Mucosa of stomach (tissue), 1 donor: Measurements from ENCODE around the gene CCNK.

Source experiments
- H3K27me3 ChIP-seq: one replicate; pipeline ENCODE4 v1.7.0; 2013; ENCODE audit warnings: mild to moderate bottlenecking, low read length; ENCODE audit not compliant: control insufficient read depth, insufficient read depth
- H3K36me3 ChIP-seq: one replicate; pipeline ENCODE4 v1.7.0; 2013; ENCODE audit warnings: low read length; ENCODE audit not compliant: control insufficient read depth, insufficient read depth
- H3K4me1 ChIP-seq: one replicate; pipeline ENCODE4 v1.7.0; 2013; ENCODE audit warnings: mild to moderate bottlenecking, low read length; ENCODE audit not compliant: control insufficient read depth, insufficient read depth
- H3K4me3 ChIP-seq: one replicate; pipeline ENCODE4 v1.7.0; 2013; ENCODE audit warnings: low read length
- H3K9ac ChIP-seq: one replicate; pipeline ENCODE4 v1.7.0; 2013; ENCODE audit warnings: mild to moderate bottlenecking, low read length, moderate library complexity
- H3K9me3 ChIP-seq: one replicate; pipeline ENCODE4 v1.7.0; 2013; ENCODE audit warnings: mild to moderate bottlenecking, low read length, moderate library complexity; ENCODE audit not compliant: control insufficient read depth
- donor health status: Pancreatic carcinoma.

The CCNK gene

DNA sequence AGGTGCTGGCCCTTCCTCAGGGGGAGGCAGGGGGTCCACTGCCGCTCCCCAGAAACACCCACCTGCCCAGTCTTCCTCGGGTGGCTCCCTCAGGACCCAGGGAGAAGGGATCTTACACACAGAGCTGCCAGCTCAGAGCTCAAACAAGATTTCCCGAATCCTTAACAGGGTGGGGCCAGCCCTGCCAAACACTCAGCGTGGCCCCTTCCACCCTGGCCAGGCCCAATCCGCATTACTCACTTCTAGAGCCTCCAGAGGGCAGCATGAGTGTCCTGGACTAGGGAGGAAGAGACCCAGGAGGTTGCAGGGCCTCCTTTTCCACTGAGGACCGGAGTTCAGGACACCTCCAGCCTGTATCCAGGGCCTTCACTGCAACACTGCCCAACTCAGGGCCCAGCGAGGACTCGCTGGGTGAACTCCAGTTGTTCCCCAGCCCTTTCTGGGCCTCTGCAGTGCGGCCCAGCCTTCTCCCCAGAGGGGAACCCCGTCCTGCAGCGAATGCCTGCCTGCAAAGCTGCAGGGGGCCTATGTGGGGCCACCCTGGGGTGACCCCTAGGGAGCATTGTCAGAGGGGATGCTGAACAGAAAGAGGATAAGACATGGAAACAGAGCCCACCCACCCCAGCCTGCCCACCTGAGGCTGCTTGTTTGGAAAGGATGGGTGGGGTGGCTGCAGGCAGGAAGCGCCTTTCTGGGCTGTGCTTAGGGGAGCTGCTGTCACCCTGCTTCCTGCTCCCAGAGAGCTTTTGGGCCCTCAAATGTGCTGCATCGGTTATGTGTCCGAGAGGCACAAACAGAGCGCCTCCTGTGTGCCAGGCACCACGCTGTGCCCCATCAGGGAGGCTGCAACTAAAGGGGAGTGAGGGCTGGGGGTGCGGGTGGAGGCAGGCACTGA, 43.8 kb downstream of the CCNK start:
- no peaks in the 10 kb centered on the region for H3K9me3 ChIP-seq
- H3K27me3 ChIP-seq, result no peaks in the 10 kb centered on the region
- H3K36me3 ChIP-seq, result no peaks in the 10 kb centered on the region
- peak overlapping the region; percentile 8 for H3K9ac ChIP-seq
- no peak overlapping the region for H3K4me3 ChIP-seq
- peaks cover 65% of the 10 kb centered on the region for H3K4me1 ChIP-seq

DNA sequence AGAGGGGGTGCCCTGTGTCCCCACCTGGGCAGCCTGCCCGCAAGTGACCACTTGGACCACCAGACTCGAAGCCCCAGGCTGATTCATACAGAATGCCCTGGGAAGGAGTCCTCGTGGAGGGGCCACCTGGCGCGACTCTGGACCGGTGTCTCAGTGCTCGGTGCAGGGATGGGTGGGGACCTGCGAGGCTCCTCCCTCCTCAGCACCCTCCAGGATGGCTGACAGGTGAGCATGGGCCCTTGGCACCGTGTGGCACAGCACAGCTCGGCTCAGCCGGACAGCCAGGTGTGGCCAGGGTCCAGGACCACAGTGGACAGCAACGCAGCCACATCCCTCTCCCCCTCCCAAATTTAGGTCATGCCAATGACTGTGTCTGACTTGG, 44.5 kb downstream of the CCNK start:
- no peak overlapping the region for H3K9ac ChIP-seq
- no peaks in the 10 kb centered on the region for H3K36me3 ChIP-seq
- no peaks in the 10 kb centered on the region for H3K27me3 ChIP-seq
- H3K9me3 ChIP-seq, result no peaks in the 10 kb centered on the region
- H3K4me1 ChIP-seq, result peaks cover 65% of the 10 kb centered on the region
- H3K4me3 ChIP-seq, result no peak overlapping the region

GRCh38 chr14:99527026-99527425, 45.8 kb downstream of the CCNK start:
- no peak overlapping the region for H3K4me3 ChIP-seq
- H3K36me3 ChIP-seq, result no peaks in the 10 kb centered on the region
- no peak overlapping the region for H3K9ac ChIP-seq
- peaks cover 64% of the 10 kb centered on the region for H3K4me1 ChIP-seq
- no peaks in the 10 kb centered on the region for H3K9me3 ChIP-seq
- no peaks in the 10 kb centered on the region for H3K27me3 ChIP-seq

DNA sequence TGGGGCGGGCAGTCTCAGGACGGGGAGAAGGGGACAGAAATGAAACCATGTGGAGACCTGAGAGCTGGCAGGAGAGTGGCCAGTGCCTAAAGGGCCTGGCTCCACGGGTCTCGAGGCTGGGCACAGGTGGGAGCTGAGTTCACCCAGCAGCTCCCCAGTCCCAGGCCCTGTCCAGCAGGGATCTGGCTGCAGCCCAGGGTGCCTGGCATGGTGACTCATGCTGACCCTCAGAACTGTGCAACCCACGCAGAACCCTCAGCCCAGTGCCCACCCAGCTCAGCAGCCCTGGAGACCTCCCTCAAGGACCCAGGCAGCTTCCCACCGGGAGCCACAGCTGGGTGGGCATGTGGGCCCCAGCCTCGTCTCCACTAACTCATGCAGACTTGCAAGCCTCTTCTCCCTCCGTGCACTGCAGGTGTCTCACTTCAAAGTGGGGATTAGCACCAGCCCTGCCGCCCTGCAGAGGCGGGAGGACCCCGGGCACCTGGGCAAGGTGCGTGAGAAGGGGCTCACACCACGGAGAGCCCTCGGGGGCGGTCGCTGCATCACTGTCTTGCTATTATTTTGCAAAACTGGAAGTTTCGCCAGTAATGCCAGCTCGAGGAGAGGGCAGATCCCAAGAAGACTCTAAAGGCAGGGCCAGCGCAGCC, 46.3 kb downstream of the CCNK start:
- no peak overlapping the region for H3K9ac ChIP-seq
- H3K4me1 ChIP-seq, result peaks cover 61% of the 10 kb centered on the region

GRCh38 chr14:99529899-99530298, 48.7 kb downstream of the CCNK start:
- H3K9me3 ChIP-seq, result no peaks in the 10 kb centered on the region
- H3K36me3 ChIP-seq, result no peaks in the 10 kb centered on the region
- no peak overlapping the region for H3K9ac ChIP-seq
- H3K4me1 ChIP-seq, result peaks cover 38% of the 10 kb centered on the region
- no peak overlapping the region for H3K4me3 ChIP-seq
- H3K27me3 ChIP-seq, result no peaks in the 10 kb centered on the region

More for the DNA sequence above, 46.3 kb downstream of the CCNK start:
- no peak overlapping the region for H3K4me3 ChIP-seq
- H3K27me3 ChIP-seq, result no peaks in the 10 kb centered on the region
- H3K9me3 ChIP-seq, result no peaks in the 10 kb centered on the region
- no peaks in the 10 kb centered on the region for H3K36me3 ChIP-seq

DNA sequence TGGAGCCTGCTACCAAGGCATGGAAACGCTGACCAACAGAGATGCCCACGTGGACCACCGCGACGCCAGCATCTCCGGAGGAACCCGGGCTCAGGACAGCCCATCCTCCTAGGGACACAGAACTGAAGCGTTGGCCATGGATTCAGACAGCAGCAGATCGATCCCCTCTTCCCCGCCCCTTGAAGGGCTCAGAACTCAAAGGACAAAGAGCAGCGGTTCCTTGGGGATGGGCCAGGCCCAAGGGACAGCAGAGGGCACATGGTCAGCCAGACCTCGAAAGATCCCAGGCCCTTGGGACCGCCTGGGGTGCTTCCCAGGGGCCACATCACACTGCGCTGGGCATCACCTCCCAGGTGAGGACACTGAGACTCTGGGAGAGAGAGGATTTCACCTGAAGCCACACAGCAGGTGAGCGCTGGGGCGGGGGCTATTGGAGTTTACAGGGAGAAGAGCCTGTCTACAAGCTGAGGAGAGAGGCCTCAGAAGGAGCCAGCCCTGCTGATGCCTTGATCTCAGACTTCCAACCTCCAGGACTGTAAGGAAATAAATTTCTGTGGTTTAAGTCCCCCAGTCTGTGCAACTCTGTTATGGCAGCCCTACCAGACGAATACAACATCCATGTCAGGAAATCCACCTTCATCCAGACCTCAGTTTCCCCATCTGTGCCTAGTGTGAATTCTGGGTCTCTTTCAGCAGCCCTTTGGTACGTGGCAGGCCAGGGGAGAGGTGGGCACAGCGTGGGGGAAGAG, 49.4 kb downstream of the CCNK start:
- no peaks in the 10 kb centered on the region for H3K9me3 ChIP-seq
- no peaks in the 10 kb centered on the region for H3K36me3 ChIP-seq
- no peaks in the 10 kb centered on the region for H3K27me3 ChIP-seq
- H3K4me3 ChIP-seq, result no peak overlapping the region
- H3K4me1 ChIP-seq, result peaks cover 31% of the 10 kb centered on the region
- no peak overlapping the region for H3K9ac ChIP-seq

- Histone ChIP-seq H3K4me1 (peaks cover 22% of the 10 kb centered on the region), H3K36me3 (no peaks in the 10 kb centered on the region), H3K9ac (no peak overlapping the region), H3K27me3 (no peaks in the 10 kb centered on the region), H3K4me3 (no peak overlapping the region), H3K9me3 (no peaks in the 10 kb centered on the region)
Observed at GRCh38 chr14:99531251-99532096, 50.3 kb downstream of the CCNK start.

DNA sequence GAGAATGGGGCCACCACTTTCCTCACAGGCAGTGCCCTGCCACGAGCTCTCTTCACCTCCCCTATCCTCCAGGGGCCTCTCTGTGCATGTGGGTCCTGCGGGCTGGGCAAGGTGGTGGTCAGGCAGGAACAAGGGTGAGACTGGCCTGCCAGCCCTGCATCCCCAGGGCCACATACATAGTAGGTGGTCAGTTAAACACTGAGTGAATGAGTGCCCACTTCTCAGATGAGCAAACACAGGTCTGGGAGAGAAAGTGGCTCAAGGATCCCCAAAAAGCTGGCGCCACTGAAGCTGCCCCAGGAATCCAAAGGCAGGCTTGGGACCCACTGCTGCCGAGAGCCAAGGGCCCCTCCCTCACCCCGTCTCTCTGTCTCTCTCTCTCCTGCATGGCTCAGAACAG, 51.1 kb downstream of the CCNK start:
- no peak overlapping the region for H3K4me3 ChIP-seq
- no peaks in the 10 kb centered on the region for H3K27me3 ChIP-seq
- H3K9ac ChIP-seq, result no peak overlapping the region
- H3K36me3 ChIP-seq, result no peaks in the 10 kb centered on the region
- peaks cover 18% of the 10 kb centered on the region for H3K4me1 ChIP-seq
- H3K9me3 ChIP-seq, result no peaks in the 10 kb centered on the region

DNA sequence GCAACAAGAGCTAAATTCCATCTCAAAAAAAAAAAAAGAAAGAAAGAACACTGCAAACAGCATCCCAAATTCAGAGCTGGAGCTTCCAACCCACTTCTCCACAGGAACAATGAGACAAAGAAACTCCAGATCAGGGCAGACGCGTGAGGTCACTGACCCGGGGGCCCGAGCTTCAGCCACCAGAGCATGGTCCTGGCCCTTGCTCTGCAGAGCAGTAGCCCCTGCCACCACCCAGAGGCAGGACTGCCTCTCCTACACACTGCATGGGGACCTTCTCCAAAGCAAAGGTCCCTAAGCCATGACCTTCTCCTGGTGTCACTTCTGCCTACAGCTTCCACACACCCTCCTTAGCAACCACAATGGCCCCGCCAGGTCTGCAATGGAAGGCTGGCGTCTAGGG, 53.1 kb downstream of the CCNK start:
- no peaks in the 10 kb centered on the region for H3K27me3 ChIP-seq
- no peaks in the 10 kb centered on the region for H3K36me3 ChIP-seq
- H3K4me1 ChIP-seq, result peaks cover 21% of the 10 kb centered on the region
- H3K9me3 ChIP-seq, result no peaks in the 10 kb centered on the region
- H3K9ac ChIP-seq, result no peak overlapping the region
- no peak overlapping the region for H3K4me3 ChIP-seq

GRCh38 chr14:99534863-99535262, 53.7 kb downstream of the CCNK start:
- Histone ChIP-seq H3K9ac (no peak overlapping the region), H3K4me1 (peaks cover 21% of the 10 kb centered on the region), H3K9me3 (no peaks in the 10 kb centered on the region), H3K27me3 (no peaks in the 10 kb centered on the region), H3K36me3 (no peaks in the 10 kb centered on the region), H3K4me3 (no peak overlapping the region)

DNA sequence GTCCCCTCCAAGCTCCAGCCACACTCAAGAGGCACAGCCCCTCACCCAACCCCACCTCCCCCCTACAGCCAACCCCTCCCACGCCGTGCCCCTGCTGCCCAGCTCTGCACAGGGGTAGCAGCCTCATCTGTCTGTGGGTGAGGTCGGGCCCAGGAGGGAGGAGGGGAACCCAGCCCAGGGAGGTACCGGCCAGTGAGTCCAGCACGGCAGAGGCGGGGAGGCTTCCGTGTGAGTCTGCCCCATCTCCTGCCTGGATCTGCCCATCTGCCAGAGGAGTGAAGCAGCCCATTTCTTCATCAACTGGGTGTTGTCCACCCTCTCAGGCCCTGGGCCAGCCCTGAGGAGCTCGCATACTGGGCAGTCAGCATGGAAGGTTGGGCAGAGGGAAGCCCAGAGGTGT, 54.2 kb downstream of the CCNK start:
- H3K27me3 ChIP-seq, result no peaks in the 10 kb centered on the region
- H3K36me3 ChIP-seq, result no peaks in the 10 kb centered on the region
- peaks cover 21% of the 10 kb centered on the region for H3K4me1 ChIP-seq
- no peak overlapping the region for H3K9ac ChIP-seq
- no peaks in the 10 kb centered on the region for H3K9me3 ChIP-seq
- no peak overlapping the region for H3K4me3 ChIP-seq
